Esophagus squamous epithelium (tissue), 5 donors: ENCODE results near the gene RASGRF2. TPM values are rescaled to one million over a fixed set of nuclear protein-coding genes. Genes with fewer than 3 reads are reported as not detected.

Source experiments
- DNase-seq: peaks from one replicate; lab custom pipeline; 2025; lab: John Stamatoyannopoulos, UW
- H3K27ac ChIP-seq, 4 donors: fragments of 200-600 bp; sonication (generic); one replicate each; pipeline ENCODE4 v1.5.1; 2016 to 2019; ENCODE audit warnings: mild to moderate bottlenecking in 1 of 4
- H3K27me3 ChIP-seq, 4 donors: fragments of 200-600 bp; sonication (generic); 1 replicate in 3 of 4; 2 replicates in 1 of 4; pipeline versions ENCODE4 v1.5.1 to v1.6.0; 2017 to 2021; ENCODE audit warnings: antibody characterized with exemption in 1 of 4
- H3K36me3 ChIP-seq, 3 donors: fragments of 200-600 bp; sonication (generic); one replicate each; pipeline ENCODE4 v1.5.1; 2016 to 2019
- H3K4me1 ChIP-seq, 3 donors: fragments of 200-600 bp; sonication (generic); one replicate each; pipeline ENCODE4 v1.5.1; 2017 to 2019
- H3K4me3 ChIP-seq, 4 donors: fragments of 200-600 bp; sonication (generic); 1 replicate in 3 of 4; 2 replicates in 1 of 4; pipeline ENCODE4 v1.5.1; 2016 to 2019; ENCODE audit warnings: mild to moderate bottlenecking in 2 of 4, moderate library complexity in 1 of 4
- H3K9me3 ChIP-seq, 3 donors: fragments of 200-600 bp; sonication (generic); one replicate each; pipeline ENCODE4 v1.5.1; 2016 to 2019
- POLR2A ChIP-seq, 4 donors: fragments of 450-650 bp; IDR thresholded peaks; one replicate each; pipeline ENCODE4 v1.6.1; 2017; ENCODE audit warnings: antibody characterized with exemption in 4 of 4, mild to moderate bottlenecking in 4 of 4, moderate library complexity in 3 of 4
- WGBS, 2 donors: methylation state at CpG; one replicate each; pipeline ENCODE4 v1.1.5; 2018; 5-methylcytosine and 5-hydroxymethylcytosine counted together
- intact Hi-C: fragments of 100-400 bp; cut with DNase I; formaldehyde crosslinking; loops from one replicate; pipeline ENCODE4 v1.15.0; 2022
- total RNA-seq, 4 donors: library from RNA; depleted of rRNA; stranded (reverse); fragments of >200 nt; gene quantifications; one replicate each; pipeline ENCODE4 v1.1.0, GENCODE V29; 2016
- TF ChIP-seq, protein P1 (sequence below), 6 experiments: fragments of 450-650 bp in 4 of 6; fragments of 200-600 bp in 2 of 6; sonication (generic) in 2 of 6; IDR thresholded peaks; one replicate each; pipeline ENCODE4 v1.5.1; 2016 to 2019; ENCODE audit warnings: antibody characterized with exemption in 6 of 6, mild to moderate bottlenecking in 4 of 6, moderate library complexity in 4 of 6
- donor health status: DM: yes; HTN: yes; CAD: no.

RASGRF2 gene
- total RNA-seq, 4 donors from 2014 or later, result 0.49 to 3.2 (median 0.62) TPM

DNA sequence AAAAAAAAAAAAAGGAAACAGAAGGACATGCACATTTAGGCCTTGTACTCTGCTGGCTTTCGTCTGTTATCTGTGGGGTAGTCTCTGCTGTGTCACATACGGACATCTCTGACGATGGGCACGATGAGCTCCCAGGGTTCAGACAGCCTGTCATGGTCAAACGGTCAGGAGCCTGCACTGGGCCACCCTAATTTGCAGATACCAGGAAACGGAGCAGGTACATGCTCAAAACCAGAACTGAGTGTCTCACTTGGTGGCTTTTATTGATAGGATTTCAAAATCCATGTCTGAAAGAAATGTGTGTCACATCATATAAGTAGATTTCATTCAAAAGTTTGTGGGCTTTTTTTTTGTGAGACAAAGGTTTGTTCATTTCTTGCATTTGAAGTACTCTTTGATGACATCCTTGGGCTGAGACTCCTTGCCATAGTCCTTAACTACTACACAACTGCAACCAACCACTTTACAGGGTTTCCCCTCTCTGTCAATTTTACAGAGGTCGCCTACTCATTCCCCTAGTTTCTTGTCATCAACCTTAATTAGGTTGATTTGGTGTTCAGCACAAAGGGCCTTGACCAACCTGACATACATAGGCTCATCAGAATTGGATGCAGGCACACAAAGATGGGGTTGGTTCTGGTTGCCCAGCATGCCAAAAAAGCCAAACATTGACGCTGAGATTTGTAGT is 281.9 kb downstream of the RASGRF2 start:
- H3K9me3 ChIP-seq, result no peaks in the 10 kb centered on the region
- peaks cover 0 to 29% (median 10%) of the 10 kb centered on the region in 3 donors for H3K4me1 ChIP-seq
- TF ChIP-seq, protein P1, sequence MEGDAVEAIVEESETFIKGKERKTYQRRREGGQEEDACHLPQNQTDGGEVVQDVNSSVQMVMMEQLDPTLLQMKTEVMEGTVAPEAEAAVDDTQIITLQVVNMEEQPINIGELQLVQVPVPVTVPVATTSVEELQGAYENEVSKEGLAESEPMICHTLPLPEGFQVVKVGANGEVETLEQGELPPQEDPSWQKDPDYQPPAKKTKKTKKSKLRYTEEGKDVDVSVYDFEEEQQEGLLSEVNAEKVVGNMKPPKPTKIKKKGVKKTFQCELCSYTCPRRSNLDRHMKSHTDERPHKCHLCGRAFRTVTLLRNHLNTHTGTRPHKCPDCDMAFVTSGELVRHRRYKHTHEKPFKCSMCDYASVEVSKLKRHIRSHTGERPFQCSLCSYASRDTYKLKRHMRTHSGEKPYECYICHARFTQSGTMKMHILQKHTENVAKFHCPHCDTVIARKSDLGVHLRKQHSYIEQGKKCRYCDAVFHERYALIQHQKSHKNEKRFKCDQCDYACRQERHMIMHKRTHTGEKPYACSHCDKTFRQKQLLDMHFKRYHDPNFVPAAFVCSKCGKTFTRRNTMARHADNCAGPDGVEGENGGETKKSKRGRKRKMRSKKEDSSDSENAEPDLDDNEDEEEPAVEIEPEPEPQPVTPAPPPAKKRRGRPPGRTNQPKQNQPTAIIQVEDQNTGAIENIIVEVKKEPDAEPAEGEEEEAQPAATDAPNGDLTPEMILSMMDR (IDR thresholded peaks at IDR 0.05), result no peak
- TF ChIP-seq POLR2A (IDR thresholded peaks at IDR 0.05), result no peak
- no peak overlapping the region for H3K27ac ChIP-seq
- no peaks in the 10 kb centered on the region for H3K36me3 ChIP-seq
- H3K27me3 ChIP-seq, result no peaks in the 10 kb centered on the region
- no peak overlapping the region for H3K4me3 ChIP-seq
- WGBS, 2 donors, result 75 to 85% methylated on average over 8 of the region's 8 CpGs
- DNase-seq, result no peak
- intact Hi-C loops, result no loop called here

DNA sequence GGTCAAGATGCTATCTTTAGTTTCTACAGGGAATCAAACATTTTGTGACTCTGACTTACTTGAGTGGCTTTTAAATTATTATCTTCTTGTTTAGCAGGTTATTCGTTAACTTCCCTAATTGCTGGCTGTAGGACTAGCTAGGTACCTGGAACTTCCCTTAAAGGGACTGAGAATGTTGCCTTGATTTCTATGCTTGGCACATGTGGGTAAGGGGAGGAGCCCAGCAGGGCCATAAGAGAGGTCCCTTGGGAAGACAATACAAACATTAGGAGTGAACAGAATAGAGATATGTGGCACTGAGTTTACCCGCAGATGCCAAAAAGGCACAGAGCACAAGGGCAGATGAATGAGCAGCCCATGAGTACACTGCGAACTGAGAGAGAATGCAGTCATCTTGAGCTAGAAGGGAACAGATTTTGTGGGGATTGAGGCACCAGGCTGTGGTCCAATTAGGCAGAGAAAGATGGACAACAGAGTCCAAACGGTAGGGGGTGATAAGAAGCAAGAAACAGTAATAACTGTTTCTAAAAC is 282.8 kb downstream of the RASGRF2 start:
- Histone ChIP-seq H3K27me3 (no peaks in the 10 kb centered on the region), H3K4me1 (peaks cover 0 to 38% (median 18%) of the 10 kb centered on the region in 3 donors), H3K9me3 (no peaks in the 10 kb centered on the region), H3K27ac (no peak overlapping the region), H3K36me3 (no peaks in the 10 kb centered on the region), H3K4me3 (no peak overlapping the region)
- WGBS, 2 donors, result 77 to 84% methylated on average over 4 of the region's 4 CpGs
- TF ChIP-seq, protein P1 (IDR thresholded peaks at IDR 0.05), result no peak
- no peak for TF ChIP-seq POLR2A (IDR thresholded peaks at IDR 0.05)
- intact Hi-C loops, result no loop called here
- DNase-seq, result no peak

DNA sequence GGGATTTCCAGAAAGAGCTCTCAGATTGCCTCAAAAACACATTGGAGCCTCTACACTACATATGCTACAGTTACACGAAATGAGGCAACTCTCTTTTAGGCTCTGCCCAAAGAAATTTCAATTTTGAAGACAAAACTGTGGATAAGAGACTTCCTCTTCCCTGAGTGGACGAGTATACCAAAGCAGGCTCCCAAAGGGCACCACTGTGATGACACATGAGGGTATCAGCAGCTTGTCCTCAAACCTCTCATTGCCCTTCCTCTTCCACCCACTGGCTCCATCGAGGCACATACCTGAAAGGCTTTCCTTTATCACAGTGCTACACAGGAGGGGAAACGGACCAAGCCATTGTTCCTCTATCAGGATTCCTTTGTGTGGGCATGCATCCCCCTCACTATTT is 284.3 kb downstream of the RASGRF2 start:
- DNase-seq, result no peak
- Histone ChIP-seq H3K4me3 (no peak overlapping the region), H3K27ac (no peak overlapping the region), H3K27me3 (no peaks in the 10 kb centered on the region), H3K36me3 (no peaks in the 10 kb centered on the region), H3K4me1 (peaks cover 0 to 43% (median 19%) of the 10 kb centered on the region in 3 donors), H3K9me3 (no peaks in the 10 kb centered on the region)
- intact Hi-C loops, result no loop called here
- WGBS, 2 donors, result 75 to 87% methylated on average over 3 to 4 of the region's 4 CpGs
- TF ChIP-seq, protein P1 (IDR thresholded peaks at IDR 0.05), result no peak
- no peak for TF ChIP-seq POLR2A (IDR thresholded peaks at IDR 0.05)

DNA sequence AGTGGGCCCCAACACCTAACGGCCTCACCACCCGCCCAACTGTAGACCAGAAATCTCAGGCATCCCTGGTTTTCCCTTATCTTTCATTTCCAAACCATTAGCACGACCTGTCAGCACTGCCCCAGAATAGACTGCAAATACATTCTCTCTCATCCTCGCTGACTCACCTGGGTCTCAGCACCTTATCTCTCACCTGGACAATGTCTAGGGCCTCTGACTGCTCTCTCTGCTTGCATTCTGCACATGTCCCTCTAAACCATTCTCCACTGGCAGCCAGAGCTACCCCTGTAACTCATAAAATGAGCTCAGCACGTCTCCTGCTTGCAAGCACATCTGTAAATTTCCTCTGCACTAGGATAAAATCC is 285.7 kb downstream of the RASGRF2 start:
- DNase-seq, result no peak
- WGBS, 2 donors, result 79 to 86% methylated on average over 4 to 5 of the region's 5 CpGs
- TF ChIP-seq, protein P1 (IDR thresholded peaks at IDR 0.05), result no peak
- no peak for TF ChIP-seq POLR2A (IDR thresholded peaks at IDR 0.05)
- H3K36me3 ChIP-seq, result no peaks in the 10 kb centered on the region
- H3K4me1 ChIP-seq, result peaks cover 0 to 38% (median 19%) of the 10 kb centered on the region in 3 donors
- H3K27ac ChIP-seq, result no peak overlapping the region
- intact Hi-C loops, result no loop called here
- no peaks in the 10 kb centered on the region for H3K27me3 ChIP-seq
- H3K9me3 ChIP-seq, result no peaks in the 10 kb centered on the region
- no peak overlapping the region for H3K4me3 ChIP-seq

DNA sequence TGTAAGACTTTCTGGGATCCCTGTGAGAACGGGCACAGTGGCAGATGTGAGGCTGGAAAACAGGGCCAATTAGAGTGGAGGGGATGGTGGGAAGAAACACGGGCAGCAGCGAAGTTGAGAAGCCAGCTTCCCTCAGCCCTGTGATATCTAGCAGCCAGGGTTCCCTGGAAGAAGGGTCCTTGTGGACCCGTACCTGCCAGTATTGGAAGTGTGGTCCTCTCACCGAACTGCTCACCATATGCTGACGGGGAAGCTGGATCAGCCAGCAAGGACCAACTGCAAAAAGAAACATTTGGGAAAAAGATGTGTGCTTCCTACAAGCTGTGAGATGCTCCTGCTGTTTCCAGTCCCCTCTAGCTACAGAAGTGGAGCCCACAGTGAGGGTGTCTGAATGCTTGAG is 286.5 kb downstream of the RASGRF2 start:
- Histone ChIP-seq H3K9me3 (no peaks in the 10 kb centered on the region), H3K4me1 (peaks cover 0 to 38% (median 19%) of the 10 kb centered on the region in 3 donors), H3K27ac (no peak overlapping the region), H3K27me3 (no peaks in the 10 kb centered on the region), H3K4me3 (no peak overlapping the region), H3K36me3 (no peaks in the 10 kb centered on the region)
- intact Hi-C loops, result no loop called here
- no peak for DNase-seq
- TF ChIP-seq, protein P1 (IDR thresholded peaks at IDR 0.05), result no peak
- no peak for TF ChIP-seq POLR2A (IDR thresholded peaks at IDR 0.05)
- 85 to 86% methylated on average over 6 of the region's 6 CpGs for WGBS, 2 donors
